HG02870 (cell line): ENCODE results near the gene DPYD.
A peak's percentile ranks its signal among the peaks of the same experiment; 100 is the strongest.

Source experiments
- ATAC-seq: cut with Tn5 transposase; IDR thresholded peaks from one replicate; pipeline ENCODE4 v1.9.1; 2021; ENCODE audit warnings: mild to moderate bottlenecking, moderate library complexity; ENCODE audit not compliant: unreplicated experiment

Gene DPYD

GRCh38 chr1:97907886-97908285, 12.9 kb downstream of the DPYD start:
- ATAC-seq: no peak

GRCh38 chr1:97906567-97907241, 14.1 kb downstream of the DPYD start:
- ATAC-seq: no peak

GRCh38 chr1:97905141-97905940, 15.5 kb downstream of the DPYD start:
- no peak for ATAC-seq

GRCh38 chr1:97904534-97904933, 16.3 kb downstream of the DPYD start:
- ATAC-seq: no peak

GRCh38 chr1:97903626-97904025, 17.2 kb downstream of the DPYD start:
- no peak for ATAC-seq

- ATAC-seq: no peak
Observed at GRCh38 chr1:97902067-97902466, 18.8 kb downstream of the DPYD start.

DNA sequence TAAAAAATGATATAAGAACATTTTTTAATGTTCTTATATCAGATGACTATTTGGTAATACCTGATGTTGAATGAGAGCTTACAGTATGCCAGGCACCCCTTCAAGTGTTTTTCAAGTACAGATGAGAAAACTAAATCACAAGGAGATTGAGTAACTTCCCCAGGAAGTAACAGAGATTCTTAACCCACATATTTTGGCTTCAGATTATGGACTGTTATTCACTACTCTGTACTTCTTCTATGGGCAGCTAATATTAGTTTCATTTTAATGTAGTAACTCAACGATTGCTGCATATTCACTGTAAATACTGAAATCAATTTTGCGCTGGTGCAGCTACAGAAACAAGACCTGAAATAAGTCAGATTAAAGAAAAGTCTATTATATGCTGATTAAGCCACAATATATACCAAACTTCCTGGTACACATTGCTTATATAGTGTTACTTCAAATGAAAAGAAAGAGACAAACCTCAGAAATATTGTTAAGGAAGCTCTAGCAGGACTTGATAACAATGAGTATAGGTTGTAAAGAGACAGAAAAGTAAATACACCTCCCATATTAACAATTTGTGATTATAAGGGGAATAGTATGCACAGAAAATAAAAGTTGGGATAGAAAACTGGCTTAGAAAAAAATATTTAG, 19.7 kb downstream of the DPYD start:
- no peak for ATAC-seq

DNA sequence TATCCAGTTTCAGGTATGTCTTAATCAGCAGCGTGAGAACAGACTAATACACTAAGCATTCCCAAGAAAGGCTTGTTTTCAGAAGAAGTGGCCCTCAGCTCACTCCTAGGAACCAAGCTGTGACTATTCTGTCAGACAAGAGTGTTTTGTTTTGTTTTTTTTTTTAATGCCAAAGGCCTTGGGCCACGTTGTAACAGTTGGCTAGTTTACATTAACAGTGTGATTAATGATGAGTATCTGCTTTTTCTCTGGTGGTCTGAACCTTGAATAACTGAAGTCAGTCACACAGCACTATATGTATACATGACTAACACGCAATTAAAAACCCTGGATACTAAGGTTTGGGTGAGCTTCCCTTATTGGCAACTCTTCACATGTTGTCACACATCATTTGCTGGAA, 21.9 kb downstream of the DPYD start:
- ATAC-seq: no peak

GRCh38 chr1:97895278-97895677, 25.6 kb downstream of the DPYD start:
- no peak for ATAC-seq

DNA sequence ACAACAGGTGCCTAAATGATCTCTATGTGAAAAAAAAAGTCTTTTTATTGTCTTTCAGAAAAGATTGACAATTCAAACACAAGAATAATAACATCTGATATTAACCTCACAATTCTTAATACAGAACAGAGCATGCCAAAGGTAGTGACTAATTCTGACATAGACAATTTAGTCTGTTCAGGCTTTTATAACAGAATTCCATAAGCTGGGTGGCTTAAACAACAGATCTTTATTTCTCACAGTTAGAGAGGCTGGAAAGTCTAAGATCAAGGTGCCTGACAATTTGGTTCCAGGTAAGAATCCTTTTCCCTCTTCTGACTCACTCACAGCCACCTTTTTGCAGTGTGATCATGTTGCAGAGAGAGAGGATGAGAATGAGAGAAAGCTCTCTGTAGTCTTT, 27.0 kb downstream of the DPYD start:
- no peak for ATAC-seq

GRCh38 chr1:97886199-97886598, 34.6 kb downstream of the DPYD start:
- ATAC-seq: no peak

- no peak for ATAC-seq
Observed at GRCh38 chr1:97883823-97884222, 37.0 kb downstream of the DPYD start.

GRCh38 chr1:97877307-97877706, 43.5 kb downstream of the DPYD start:
- no peak for ATAC-seq

GRCh38 chr1:97875996-97876395, 44.8 kb downstream of the DPYD start:
- ATAC-seq: no peak

GRCh38 chr1:97870589-97870988, 50.2 kb downstream of the DPYD start:
- ATAC-seq: no peak

GRCh38 chr1:97869441-97869840, 51.4 kb downstream of the DPYD start:
- no peak for ATAC-seq

GRCh38 chr1:97867127-97867526, 53.7 kb downstream of the DPYD start:
- no peak for ATAC-seq

GRCh38 chr1:97864615-97865014, 56.2 kb downstream of the DPYD start:
- peak; percentile 53 for ATAC-seq

DNA sequence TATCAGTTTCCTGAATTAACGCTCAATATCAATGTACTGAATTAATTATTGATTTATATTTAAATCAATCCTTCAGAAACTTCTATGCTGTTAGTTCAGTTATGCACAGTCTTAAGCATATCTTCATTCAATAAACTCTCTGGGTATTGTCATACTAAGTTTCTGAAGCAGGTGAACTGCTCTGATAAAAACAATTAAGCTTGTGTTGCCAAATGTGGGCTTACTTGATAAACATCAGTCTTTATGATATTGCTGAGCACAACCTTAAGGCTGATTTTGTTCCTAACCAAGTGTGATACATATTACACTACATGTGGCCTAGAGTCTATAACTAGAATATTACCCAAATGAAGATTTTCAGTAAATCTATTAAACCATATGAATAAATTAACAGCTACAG, 67.6 kb downstream of the DPYD start:
- no peak for ATAC-seq

GRCh38 chr1:97849345-97850340, 71.2 kb downstream of the DPYD start:
- peak; percentile 33 for ATAC-seq

GRCh38 chr1:97845805-97846204, 75.0 kb downstream of the DPYD start:
- ATAC-seq: no peak
